ENCODE results near the gene KCNF1. TPM values are rescaled to one million over a fixed set of nuclear protein-coding genes. Genes with fewer than 3 reads are reported as not detected.
A peak's percentile ranks its signal among the peaks of the same experiment; 100 is the strongest.

The KCNF1 gene
- polyA plus RNA-seq, 3 donors = not detected

GRCh38 chr2:10892316-10892715 lies 19.4 kb upstream of the KCNF1 start:
- H2AFZ ChIP-seq (ENCODE audit: insufficient read depth, low read depth, low read length, poor library complexity, severe bottlenecking) = no peak overlapping the region
- no peak overlapping the region for H3K27ac ChIP-seq (ENCODE audit: low read depth in 1 of 2, low read length in 2 of 2)
- H3K36me3 ChIP-seq (replicated peaks in 1 of 2; ENCODE audit: control insufficient read depth in 1 of 2, insufficient read depth in 2 of 2, low read length in 2 of 2) = no peaks in the 10 kb centered on the region
- no peaks in the 10 kb centered on the region for H3K36me3 Mint-ChIP-seq
- H3K4me2 ChIP-seq (replicated peaks; ENCODE audit: extremely low read depth, low read length, poor library complexity, severe bottlenecking) = no peak overlapping the region
- H3K4me3 ChIP-seq (replicated peaks in 1 of 3; ENCODE audit: low read depth in 2 of 3, low read length in 3 of 3) = no peak overlapping the region
- H3K4me3 Mint-ChIP-seq = peak overlapping the region in 1 of 2 donors; percentile 18
- H3K4me1 ChIP-seq (ENCODE audit: control insufficient read depth in 1 of 2, insufficient read depth in 2 of 2, low read length in 2 of 2) = no peaks in the 10 kb centered on the region
- no peak overlapping the region for H3K27ac Mint-ChIP-seq
- intact Hi-C loops (cut with micrococcal nuclease) = no loop called here
- H3K27me3 ChIP-seq (ENCODE audit: control insufficient read depth in 2 of 2, insufficient read depth in 2 of 2, low read length in 2 of 2) = peaks cover 0 to 3% of the 10 kb centered on the region in 2 donors
- no peaks in the 10 kb centered on the region for H3K9me3 ChIP-seq (replicated peaks in 1 of 2; ENCODE audit: control insufficient read depth in 1 of 2, insufficient read depth in 1 of 2, low read length in 2 of 2)
- no peaks in the 10 kb centered on the region for H4K20me1 ChIP-seq (ENCODE audit: insufficient read depth, low read length)
- no peaks in the 10 kb centered on the region for H3K4me1 Mint-ChIP-seq
- no peak for TF ChIP-seq CTCF (IDR thresholded peaks at IDR 0.05)
- peaks cover 0 to 5% (median 0%) of the 10 kb centered on the region in 7 donors for H3K9me3 Mint-ChIP-seq
- no peak for DNase-seq
- H3K27me3 Mint-ChIP-seq (ENCODE audit: low read depth in 3 of 3) = peaks cover 10 to 20% (median 18%) of the 10 kb centered on the region in 3 donors
- H3K9ac ChIP-seq (ENCODE audit: insufficient read depth, low read length, poor library complexity, severe bottlenecking) = no peak overlapping the region
- no peaks in the 10 kb centered on the region for H3K79me2 ChIP-seq (ENCODE audit: insufficient read depth, low read length)

GRCh38 chr2:10892796-10893350 lies 18.9 kb upstream of the KCNF1 start:
- intact Hi-C loops (cut with micrococcal nuclease) = no loop called here
- Histone ChIP-seq H3K79me2 (ENCODE audit: insufficient read depth, low read length) (no peaks in the 10 kb centered on the region), H3K36me3 (replicated peaks in 1 of 2; ENCODE audit: control insufficient read depth in 1 of 2, insufficient read depth in 2 of 2, low read length in 2 of 2) (no peaks in the 10 kb centered on the region), H3K4me3 (replicated peaks in 1 of 3; ENCODE audit: low read depth in 2 of 3, low read length in 3 of 3) (no peak overlapping the region), H2AFZ (ENCODE audit: insufficient read depth, low read depth, low read length, poor library complexity, severe bottlenecking) (no peak overlapping the region), H3K4me2 (replicated peaks; ENCODE audit: extremely low read depth, low read length, poor library complexity, severe bottlenecking) (no peak overlapping the region), H3K4me1 (ENCODE audit: control insufficient read depth in 1 of 2, insufficient read depth in 2 of 2, low read length in 2 of 2) (no peaks in the 10 kb centered on the region), H3K27me3 (ENCODE audit: control insufficient read depth in 2 of 2, insufficient read depth in 2 of 2, low read length in 2 of 2) (peaks cover 0 to 3% of the 10 kb centered on the region in 2 donors), H3K27ac (ENCODE audit: low read depth in 1 of 2, low read length in 2 of 2) (no peak overlapping the region), H4K20me1 (ENCODE audit: insufficient read depth, low read length) (no peaks in the 10 kb centered on the region), H3K9ac (ENCODE audit: insufficient read depth, low read length, poor library complexity, severe bottlenecking) (no peak overlapping the region), H3K9me3 (replicated peaks in 1 of 2; ENCODE audit: control insufficient read depth in 1 of 2, insufficient read depth in 1 of 2, low read length in 2 of 2) (no peaks in the 10 kb centered on the region)
- peaks cover 10 to 20% (median 18%) of the 10 kb centered on the region in 3 donors for H3K27me3 Mint-ChIP-seq (ENCODE audit: low read depth in 3 of 3)
- no peak overlapping the region for H3K27ac Mint-ChIP-seq
- H3K4me1 Mint-ChIP-seq = no peaks in the 10 kb centered on the region
- H3K4me3 Mint-ChIP-seq = peak overlapping the region in 1 of 2 donors; percentile 47
- no peak for TF ChIP-seq CTCF (IDR thresholded peaks at IDR 0.05)
- WGBS (ENCODE audit: insufficient coverage) = 53% methylated on average over 3 of the region's 5 CpGs
- no peak for DNase-seq
- H3K36me3 Mint-ChIP-seq = no peaks in the 10 kb centered on the region
- H3K9me3 Mint-ChIP-seq = peaks cover 0 to 5% (median 0%) of the 10 kb centered on the region in 7 donors

Measured in CD14-positive monocyte (primary cell).